GM12892 (cell line): ENCODE measurements around the gene SIX5.

Source experiments
- POLR2A ChIP-seq: IDR thresholded peaks from 2 replicates; pipeline ENCODE4 v1.6.1; 2011; ENCODE audit warnings: low read depth, low read length, control low read depth
- TAF1 ChIP-seq: IDR thresholded peaks from 2 replicates; pipeline ENCODE4 v1.6.1; 2011; ENCODE audit warnings: low read depth, mild to moderate bottlenecking, control low read depth, low read length, borderline replicate concordance

DNA sequence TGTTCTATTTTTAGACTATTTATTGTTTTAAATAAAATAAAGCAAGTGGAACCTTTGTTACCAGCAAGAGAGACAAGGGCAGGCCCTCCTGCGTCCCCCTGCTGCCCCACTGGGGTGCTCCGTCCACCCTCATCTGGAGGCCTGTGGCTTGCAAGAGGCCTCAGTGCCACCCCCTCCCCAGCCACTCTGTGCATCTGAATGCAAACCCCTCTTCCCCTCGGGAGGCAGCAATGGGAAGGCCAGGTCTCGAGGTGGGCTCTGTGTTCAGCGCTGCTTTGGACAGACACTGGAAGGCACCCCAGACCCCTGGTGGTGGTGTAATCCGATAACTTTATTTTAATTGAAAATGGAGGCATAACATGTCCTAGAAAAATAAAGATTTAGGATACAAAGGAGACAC, 4.6 kb downstream of the SIX5 start:
- TF ChIP-seq POLR2A (no peak), TAF1 (no peak)
